Measurements from ENCODE around the gene SUZ12.

DNA sequence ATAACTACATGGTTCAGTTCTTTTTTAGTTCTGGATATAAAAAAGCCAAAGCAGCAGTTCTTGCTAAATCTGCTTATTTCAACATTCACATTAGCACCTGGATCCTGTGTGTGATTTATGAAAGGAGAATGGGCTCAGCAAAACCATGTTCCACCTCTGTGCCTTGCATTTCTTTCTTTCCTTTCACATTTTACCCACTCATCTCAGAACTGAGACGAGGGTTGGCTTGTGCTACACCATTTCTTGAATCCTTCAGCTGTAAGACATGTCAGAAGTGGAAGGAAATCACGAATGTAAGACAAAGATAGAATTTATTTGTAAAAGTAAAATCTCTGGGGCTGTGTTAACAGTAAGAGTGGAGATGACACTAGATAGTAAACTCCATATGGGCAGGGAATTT is 34.1 kb upstream of the SUZ12 start:
- TF ChIP-seq, protein P1, sequence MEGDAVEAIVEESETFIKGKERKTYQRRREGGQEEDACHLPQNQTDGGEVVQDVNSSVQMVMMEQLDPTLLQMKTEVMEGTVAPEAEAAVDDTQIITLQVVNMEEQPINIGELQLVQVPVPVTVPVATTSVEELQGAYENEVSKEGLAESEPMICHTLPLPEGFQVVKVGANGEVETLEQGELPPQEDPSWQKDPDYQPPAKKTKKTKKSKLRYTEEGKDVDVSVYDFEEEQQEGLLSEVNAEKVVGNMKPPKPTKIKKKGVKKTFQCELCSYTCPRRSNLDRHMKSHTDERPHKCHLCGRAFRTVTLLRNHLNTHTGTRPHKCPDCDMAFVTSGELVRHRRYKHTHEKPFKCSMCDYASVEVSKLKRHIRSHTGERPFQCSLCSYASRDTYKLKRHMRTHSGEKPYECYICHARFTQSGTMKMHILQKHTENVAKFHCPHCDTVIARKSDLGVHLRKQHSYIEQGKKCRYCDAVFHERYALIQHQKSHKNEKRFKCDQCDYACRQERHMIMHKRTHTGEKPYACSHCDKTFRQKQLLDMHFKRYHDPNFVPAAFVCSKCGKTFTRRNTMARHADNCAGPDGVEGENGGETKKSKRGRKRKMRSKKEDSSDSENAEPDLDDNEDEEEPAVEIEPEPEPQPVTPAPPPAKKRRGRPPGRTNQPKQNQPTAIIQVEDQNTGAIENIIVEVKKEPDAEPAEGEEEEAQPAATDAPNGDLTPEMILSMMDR (conservative IDR thresholded peaks at IDR 0.05; ENCODE audit: low read depth, low read length), result no peak
- no peak for TF ChIP-seq CEBPB (IDR thresholded peaks at IDR 0.05; ENCODE audit: low read depth, low read length)
- no peak for TF ChIP-seq SMC3 (IDR thresholded peaks at IDR 0.05; ENCODE audit: low read depth, low read length)

All from IMR-90 (cell line).